Right ventricle myocardium inferior (tissue), 1 donor: Measurements from ENCODE around the gene PHF12. TPM values are rescaled to one million over a fixed set of nuclear protein-coding genes. Genes with fewer than 3 reads are reported as not detected.
A peak's percentile ranks its signal among the peaks of the same experiment; 100 is the strongest.

Experiments
- ATAC-seq: fragments of 200-7000 bp; cut with Tn5 transposase; one replicate; pipeline ENCODE4 v1.9.1; 2020; ENCODE audit warnings: mild to moderate bottlenecking, moderate library complexity
- DNase-seq: peaks from one replicate; pipeline ENCODE4 v3.0.0; 2021; ENCODE audit errors: missing footprints
- intact Hi-C: fragments of 100-400 bp; cut with DNase I; formaldehyde crosslinking; loops from one replicate; pipeline ENCODE4 v1.11.0; 2022
- long read RNA-seq: library from polyadenylated mRNA; unstranded; transcript quantifications from one replicate; pipeline ENCODE4 v2.0.0, GENCODE V29; 2021
- total RNA-seq: library from RNA; stranded (reverse); fragmentation: NEBNext Ultra II Directional; extraction: Animal tissue kit (Norgen Biotek cat#: 25700); gene quantifications from one replicate; pipeline ENCODE4 v1.2.1, GENCODE V29; 2021
- donor health status: DM: no; HTN: yes; CAD: no; lungs with severe emphysema.

PHF12 gene
- 18.3 TPM for total RNA-seq
- long read RNA-seq, partial matches to known transcripts: 1 of 1 reads
- long read RNA-seq, other reads (novel, unspliced or antisense): 0 of 1 reads

DNA sequence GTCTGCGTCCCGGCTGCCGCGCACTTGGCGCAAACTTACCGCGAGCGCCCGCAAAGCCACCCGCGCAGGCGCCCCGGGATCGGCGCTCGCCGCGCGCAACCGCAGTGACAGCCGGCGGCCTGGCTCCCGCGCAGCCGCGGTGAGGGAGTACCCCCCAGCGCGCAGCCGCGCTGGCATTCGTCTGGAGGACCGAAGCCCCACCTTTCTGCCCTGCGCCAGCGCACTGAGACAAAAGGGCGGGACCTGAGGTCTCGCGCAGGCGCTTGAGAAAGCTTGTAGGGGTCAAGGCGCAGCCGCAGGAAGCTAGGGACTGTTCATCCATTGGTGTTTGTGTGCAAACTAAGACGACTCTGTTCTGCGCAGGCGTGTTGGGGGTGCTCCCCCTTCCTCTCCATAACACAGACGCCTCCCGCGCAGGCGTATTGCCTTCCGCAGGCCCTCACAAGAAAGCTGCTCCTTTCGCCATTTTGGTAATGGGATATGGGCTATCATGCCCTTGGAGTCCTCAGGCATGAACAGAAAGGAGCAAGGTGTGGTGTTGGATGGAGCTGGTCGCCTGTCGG lies at the start of gene PHF12:
Gene PHF12 (minus strand): TSS at position 91 of the 563 bp plus-strand sequence. CDS start 558 bp downstream, outside the sequence.
- intact Hi-C loops: loop anchor here (5.0 kb wide), 2 partner anchors 304 to 614 kb away; partner anchors contain the start of genes BLTP2, IFT20 and TNFAIP1
- DNase-seq: peak; percentile 100
- peak; percentile 90 for ATAC-seq

DNA sequence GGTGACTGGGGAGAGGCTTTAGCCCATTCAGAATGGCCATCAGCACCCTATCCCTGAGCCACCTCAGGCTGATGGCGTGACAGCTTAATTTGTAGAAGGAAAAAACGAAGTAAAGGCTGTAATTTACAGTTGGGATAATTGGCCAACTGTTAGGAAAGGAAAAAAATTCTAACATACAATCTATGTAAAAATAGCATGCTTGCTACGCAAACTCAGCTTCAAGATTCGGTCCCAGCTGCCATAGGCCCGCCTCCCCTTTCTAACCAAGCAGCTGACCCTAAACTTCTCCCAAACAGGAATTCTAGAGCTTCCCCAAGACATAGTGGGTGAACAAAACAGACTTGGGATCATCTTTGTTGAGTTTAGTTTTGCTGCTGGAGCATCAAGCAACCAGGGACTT lies 49.7 kb upstream of the PHF12 start:
- ATAC-seq (no peak), DNase-seq (no peak)
- intact Hi-C loops: no loop called here

DNA sequence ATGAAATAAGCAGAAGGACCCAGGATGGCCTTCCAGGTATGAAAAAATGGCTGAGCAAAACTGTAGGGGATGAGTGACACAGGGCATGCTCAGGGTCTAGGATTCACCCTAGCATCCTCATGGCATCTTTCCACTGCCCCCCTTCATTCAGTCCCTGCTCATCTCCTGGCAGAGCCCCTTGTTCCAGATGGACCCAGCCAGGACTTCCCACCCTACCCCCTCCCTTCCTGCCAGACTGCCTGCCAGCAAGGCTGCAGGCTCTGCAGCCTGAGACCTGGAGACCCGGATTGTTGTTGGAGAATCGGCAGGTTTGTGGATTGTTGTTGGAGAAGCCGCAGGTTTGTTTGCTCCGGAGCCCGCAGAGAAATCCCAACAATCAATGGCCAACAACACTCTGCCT lies 47.9 kb upstream of the PHF12 start:
- DNase-seq: no peak
- intact Hi-C loops: no loop called here
- ATAC-seq: no peak

DNA sequence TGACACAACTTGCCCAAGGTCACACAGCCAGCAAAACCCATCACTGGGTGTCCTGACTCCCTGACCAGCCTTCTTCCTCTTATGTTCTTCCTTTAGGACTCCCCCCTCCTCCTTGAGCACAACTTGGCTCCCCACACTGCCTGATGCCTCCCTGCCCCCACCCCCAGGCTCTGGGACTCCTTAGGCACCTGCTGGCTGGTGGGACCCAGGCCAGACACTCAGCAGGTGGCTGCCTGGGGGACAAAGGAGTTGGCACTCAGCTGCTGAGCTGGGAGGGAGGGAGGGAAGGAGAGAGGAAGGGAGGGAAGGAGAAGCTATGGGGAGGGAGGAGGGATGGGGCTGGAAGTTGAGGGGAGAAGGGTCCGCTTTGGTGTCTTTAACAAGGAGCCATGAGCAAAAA lies 46.5 kb upstream of the PHF12 start:
- intact Hi-C loops: no loop called here
- DNase-seq (no peak), ATAC-seq (no peak)

DNA sequence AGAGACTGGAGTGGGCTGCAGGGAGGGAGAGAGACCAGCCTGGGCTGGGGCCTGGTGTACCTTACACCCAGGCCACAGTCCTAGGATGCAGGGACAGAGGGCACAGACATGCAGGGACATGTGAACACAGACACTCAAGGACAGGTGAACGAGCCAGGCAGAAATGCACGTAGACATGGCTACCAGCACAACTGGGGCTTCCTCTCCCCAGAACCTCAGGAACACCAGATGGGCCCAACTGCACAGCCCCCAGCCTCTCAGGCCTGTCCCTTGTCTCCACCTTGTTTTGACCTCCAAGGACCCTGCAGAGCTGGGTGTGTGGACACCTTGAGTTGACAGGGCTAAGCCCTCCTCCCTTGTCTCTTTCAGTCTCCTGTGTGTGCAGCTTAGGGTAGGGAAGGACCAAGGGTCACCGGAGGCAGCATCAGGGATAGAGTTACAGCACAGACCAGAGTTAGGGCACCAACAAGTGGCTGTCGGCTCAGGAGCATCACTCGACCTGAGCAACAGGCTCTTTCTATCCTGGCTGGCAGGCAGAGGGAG lies 45.3 kb upstream of the PHF12 start:
- DNase-seq (no peak), ATAC-seq (no peak)
- intact Hi-C loops: no loop called here

DNA sequence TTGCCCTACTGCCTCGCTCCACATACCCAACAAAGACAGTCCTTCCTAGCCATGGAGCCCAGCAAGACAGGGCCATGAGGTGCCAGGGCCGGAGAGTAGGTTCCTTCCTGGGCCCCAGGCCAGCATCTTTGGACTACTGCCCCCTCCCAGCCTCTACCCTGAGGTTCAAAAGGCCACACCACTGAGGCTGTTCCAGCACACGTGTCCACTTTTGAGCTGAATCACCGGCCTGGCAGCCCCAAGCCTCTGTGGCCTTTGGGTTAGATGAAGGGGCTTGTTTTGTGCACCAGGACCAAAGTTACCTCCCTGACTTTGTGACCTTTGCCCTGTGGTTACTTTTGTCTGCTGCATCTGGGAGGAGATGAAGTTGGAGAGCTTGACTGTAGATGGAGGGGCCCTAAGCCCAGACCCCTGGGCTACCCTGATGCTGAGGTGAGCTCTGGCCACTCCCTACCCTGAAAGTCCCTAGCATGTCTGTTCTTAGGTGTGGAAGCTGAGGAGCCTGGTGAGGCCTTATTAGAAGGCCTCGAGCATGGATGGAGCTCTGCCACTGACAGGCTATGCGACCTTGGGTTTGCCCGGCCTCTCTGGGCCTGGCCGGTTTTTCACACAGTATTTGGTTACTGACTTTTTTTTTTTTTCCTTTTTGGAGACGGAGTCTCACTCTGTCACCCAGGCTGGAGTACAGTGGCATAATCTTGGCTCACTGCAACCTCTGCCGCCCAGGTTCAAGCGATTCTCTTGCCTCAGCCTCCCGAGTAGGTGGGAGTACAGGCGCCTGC lies 42.5 kb upstream of the PHF12 start:
- DNase-seq (no peak), ATAC-seq (no peak)
- intact Hi-C loops: no loop called here

DNA sequence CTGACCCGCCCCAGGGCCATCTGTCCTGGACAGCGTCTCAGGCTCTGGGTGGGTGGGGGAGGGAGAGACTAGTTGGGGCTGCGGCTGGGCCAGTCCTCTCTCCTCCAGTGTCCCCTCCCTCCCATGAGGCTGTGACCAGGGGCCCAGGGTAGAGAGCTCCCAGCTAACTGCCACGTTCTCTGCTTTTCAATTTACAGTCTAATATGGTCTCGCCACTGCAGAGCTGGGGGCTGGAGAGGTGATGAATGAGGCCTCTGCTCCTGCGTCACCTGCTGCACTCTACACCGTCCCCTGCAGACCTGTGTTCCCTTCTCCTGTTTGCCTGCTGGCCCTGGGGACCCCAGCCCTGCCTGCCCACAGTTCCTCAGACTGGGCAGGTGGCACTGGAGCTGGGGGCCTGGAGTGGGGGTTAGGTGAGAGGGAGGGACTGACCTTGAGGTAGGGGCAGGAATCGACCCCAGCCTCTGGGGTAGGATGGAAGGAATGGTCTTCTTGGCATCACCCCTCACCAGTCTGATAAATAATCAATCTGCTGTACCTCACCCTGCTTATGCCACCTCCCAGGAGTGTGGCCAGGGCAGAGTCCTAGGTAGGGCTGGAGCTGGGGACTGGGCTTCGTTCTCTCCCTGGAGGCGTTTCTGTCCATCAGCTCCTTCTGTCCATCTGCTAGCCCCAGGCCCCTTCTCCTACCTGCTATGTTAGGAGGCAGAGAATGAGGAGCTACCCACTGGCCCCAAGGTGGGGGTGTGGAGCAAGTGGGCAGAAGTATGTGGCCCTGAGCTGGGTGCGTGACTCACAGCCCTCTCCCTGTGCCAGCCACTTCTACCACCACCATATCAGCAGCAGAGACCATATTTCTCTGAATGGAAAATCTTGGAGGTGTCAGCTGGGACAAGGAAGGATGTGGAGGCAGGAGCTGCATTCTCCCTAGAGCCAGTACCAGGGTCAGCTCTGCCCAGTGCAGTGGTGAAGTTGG lies 41.6 kb upstream of the PHF12 start:
- DNase-seq: no peak
- ATAC-seq: no peak
- intact Hi-C loops: no loop called here

DNA sequence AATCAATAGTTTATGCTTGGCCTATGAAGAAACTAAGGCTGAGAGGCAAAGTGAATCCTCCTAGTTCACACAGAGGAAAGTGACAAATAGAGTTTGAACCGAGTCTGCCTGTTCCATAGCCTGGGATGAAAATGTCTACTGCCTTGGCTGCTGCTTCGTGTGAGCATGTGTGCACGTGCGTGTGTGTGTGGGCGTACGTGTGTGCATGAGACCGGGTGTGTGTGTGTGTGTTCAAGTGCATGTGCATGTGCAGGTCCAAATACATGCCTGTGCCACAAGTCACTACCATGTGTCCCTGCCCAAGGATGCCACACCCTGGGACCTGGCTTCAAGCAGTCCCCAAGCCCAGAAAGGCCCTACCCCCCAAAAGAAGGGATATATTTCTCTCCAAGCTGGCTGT lies 40.9 kb upstream of the PHF12 start:
- ATAC-seq (no peak), DNase-seq (no peak)
- intact Hi-C loops: no loop called here

DNA sequence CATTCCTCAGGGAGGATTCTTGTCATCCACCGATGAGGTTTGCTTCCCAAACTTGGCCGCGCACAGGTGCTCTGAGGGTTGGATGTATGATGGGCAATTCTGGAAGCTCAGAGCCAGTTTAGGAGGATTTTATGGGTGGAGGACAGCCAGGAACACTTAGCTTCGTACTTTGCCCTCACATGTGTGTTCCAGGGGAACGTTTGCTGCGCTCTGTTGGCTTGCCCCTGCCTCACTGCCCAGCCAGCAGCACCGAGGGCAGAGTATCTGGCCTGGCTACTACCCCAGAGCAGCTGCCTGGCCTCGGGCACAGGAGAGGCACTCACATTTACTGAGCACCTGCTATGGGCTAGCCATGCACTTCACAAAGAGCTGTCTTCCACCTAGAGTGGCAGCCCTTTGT lies 40.5 kb upstream of the PHF12 start:
- ATAC-seq (no peak), DNase-seq (no peak)
- intact Hi-C loops: no loop called here

DNA sequence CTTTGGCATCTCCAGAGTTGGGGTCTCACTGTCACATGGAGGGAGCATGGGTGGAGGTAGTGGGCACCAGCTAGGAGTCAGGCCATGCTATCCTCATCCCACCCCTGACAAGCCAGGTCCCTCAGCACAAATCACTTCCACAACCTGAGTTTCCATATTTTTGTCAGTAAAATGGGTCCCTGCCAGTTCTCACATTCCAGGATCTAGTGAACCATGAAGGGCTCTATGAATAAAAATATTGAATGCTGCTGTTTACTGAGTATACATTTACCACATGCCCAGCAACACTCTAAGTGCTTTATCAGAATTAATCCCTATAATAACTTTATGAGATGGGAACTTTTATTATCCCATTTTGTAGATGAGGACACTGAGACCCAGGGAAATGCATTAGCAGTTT lies 37.7 kb upstream of the PHF12 start:
- intact Hi-C loops: no loop called here
- no peak for DNase-seq
- no peak for ATAC-seq

DNA sequence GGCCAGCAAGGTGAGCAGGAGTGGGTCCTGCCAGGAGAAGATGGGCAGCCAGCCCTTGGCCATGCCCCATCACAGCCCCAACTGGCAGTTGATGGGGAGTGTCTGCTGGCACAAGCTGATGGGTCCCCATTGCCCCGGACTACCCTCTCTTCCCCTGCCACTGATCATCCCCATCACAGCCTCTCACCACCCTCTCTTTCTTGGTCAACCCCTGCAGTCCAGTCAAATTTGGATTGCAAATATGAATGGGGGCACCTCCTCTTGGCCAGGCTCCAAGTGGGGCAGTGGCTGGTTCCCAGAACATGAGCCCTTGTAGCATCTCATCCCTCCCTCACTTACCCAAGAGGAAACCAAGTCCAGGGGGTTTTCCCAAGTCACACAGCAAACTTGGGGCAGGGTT lies 37.2 kb upstream of the PHF12 start:
- intact Hi-C loops: no loop called here
- ATAC-seq (no peak), DNase-seq (no peak)

DNA sequence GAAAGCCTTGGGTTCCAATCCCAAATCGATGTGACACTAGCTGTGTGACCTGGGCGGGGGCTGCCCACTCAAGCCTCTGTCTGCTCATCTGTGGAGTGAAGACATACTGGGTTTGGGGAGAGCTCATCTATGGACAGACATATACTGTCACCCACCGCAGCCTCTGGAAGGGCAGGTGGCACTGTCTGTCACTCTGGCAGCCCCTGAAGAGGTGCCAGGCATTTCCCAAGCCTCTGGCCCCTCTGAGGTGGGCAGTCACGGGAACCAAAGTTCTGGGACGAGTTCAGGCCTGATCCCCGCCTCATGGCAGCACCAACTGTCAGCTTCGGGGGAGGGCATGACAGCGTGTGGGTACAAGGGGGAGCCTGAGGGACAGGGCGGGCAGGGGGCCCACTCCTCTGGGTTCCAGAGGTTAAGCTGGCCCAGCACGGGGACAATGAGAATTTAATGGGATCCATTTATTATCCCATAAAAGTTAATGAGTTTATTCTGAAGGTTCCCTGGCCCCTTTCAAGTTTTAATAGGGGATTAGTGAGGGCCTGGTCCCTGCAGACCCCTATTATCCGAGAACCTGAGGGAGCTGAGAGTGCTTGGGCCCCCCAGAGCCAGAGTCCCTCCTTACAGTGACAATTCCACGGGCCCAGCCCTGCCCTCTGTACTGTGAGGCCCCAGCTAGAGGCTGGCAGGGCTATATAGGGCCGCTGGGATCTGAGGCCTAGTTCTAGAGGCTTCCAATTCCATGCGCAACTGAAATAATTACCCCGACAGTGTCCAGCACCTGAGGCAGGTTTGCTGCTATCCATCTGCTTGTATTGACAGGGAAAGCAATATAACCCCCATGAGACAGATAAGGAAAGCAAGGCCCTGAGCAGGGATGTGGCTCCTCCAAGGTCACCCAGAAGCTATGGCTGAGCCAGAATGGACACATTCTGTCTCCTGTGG lies 35.7 kb upstream of the PHF12 start:
- no peak for ATAC-seq
- DNase-seq: no peak
- intact Hi-C loops: no loop called here

DNA sequence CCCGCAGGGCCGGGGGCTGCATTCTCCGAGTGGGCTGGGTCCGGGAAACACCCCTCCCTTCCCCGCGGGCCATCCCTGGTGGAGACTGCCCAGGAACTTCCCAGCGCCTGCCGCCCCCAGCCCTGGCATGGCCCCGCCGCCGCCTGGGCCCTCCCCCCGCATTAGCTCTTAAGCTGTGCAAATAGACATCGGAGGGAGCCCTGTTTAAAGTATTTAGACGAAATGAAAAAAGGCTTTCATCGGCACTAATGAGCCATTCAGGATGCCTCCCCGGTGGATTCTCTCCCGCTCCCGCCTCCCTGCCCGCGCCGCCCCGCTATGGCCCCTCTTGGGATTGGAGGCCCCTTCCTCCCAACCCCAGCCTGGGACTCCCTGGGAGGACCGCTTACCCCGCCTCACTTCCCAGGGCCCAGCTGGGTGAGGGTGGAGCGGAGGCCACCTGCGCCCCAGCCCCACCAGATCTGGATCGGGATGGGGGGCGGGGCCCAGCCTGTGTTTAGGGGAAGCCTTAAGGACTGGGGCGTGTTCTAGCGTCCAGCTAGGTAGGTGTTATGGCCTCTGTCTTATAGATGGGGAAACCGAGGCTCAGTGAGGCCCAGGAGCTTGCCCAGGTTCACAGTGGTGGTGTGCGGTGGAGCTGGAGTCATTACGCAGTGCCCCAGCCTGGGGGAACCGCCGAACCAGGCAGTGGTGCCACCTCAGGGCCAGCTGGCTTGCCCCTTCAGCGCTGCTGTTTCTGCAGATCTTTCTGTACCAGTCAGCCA lies 34.8 kb upstream of the PHF12 start:
- intact Hi-C loops: no loop called here
- DNase-seq (no peak), ATAC-seq (no peak)

DNA sequence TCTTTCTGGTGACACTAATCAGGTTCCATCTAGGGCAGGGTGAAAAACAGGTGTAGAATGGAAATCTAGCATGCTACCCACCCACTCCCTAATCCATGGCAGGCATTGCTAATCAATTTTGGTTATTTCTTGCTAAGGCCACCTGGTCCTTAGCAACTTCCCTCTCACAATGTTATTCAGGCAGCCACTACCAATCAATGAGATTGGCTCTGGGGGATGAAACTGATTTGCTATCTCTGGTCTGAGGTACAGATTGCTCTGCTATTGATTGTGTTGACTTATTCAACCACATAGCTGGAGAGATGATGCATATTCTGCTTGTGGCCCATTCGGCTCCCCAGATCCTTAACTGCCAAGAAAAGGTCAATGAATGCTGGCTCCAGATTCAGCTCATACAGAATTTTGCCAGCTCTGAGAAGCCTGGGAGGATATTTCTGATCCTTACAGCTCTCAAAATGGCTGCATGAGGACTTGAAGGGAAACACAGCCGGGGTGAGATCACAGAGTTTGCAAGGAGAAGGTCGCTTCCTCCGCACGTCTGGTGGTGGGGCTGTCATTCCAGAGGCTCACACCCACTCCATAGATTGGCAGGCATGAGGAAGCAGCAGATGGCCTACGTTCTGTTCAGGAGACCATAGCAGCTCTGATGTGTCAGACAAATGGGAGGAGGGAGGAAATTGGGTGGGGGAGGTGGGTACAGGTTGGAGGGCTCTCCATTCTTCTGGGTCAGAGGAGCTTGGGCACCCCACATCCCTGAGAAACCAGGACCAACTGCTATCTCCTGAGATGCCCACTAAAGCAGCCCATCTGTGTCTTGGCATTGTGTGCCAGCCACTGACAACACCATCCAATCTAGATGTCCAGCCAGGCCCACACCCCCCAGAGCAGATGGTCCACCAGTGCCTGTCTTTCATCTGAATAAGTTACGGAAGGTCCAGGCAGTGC lies 32.2 kb upstream of the PHF12 start:
- no peak for DNase-seq
- intact Hi-C loops: no loop called here
- ATAC-seq: no peak

DNA sequence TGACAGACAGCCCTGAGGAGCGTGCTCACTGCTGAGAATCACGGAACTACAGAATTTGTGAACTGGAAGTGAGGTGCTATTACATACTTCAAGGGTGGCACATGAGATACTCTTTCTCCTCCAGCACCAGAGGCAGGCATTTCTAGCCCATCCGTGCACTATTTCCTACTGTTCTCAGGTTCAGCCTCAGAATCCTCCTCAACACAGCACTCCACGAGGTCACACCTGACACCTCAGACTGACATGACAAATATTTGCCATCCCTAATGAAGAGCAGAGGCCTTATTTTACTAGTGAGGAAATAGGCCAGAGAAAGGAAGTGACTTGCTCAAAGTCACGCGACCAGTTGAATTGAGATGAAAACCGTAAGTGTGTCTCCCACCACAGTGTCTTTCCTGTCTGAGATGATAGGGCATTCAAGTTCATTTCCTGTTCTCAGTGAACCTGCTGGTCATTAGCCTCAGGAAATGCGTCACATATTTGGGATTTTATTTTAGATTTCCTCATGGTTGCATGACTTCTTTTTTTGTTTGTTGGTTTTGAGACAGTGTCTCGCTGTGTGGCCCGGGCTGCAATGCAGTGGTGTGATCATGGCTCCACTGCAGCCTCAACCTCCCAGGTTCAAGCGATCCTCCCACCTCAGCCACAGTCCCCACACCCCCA lies 30.9 kb upstream of the PHF12 start:
- DNase-seq: no peak
- ATAC-seq: peak; percentile 12
- intact Hi-C loops: no loop called here
